ENCODE measurements around the gene KCNQ1. TPM values are rescaled to one million over a fixed set of nuclear protein-coding genes. Genes with fewer than 3 reads are reported as not detected.

Gene KCNQ1
- total and polyA plus RNA-seq, 2 experiments from 2014 or later = not detected

DNA sequence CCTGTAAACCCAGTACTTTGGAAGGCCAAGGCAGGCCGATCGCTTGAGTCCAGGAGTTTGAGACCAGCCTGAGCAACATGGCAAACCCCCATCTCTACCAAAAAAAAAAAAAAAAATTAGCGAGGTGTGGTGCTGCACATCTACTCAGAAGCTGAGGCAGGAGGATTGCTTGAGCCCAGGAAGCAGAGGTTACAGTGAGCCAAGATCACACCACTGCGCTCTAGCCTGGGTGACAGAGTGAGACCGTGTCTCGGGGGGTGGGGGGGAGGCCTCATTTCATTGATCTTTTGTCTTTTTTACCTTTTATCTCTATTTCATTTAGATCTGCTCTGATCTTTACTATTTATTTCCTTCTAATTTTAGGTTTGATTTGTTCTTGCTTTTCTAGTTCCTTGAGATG lies 203.1 kb downstream of the KCNQ1 start:
- in situ Hi-C loops (cut with MboI) = no loop called here
- H3K36me3 ChIP-seq (ENCODE audit: low read depth) = no peaks in the 10 kb centered on the region
- H2AFZ ChIP-seq = no peak overlapping the region
- no peaks in the 10 kb centered on the region for H3K4me1 ChIP-seq (ENCODE audit: insufficient read depth)
- H3K4me3 ChIP-seq = no peak overlapping the region
- no peaks in the 10 kb centered on the region for H3K27me3 ChIP-seq (replicated peaks; ENCODE audit: insufficient read depth)
- no peak overlapping the region for H3K4me2 ChIP-seq (ENCODE audit: unreplicated experiment)
- no peak for DNase-seq
- peaks cover 70% of the 10 kb centered on the region for H3F3A ChIP-seq (ENCODE audit: insufficient read depth)
- H3K9ac ChIP-seq = no peak overlapping the region
- WGBS, 2 experiments (ENCODE audit: low coverage in 1 of 2, low lambda C conversion rate in 2 of 2, missing lambda C conversion rate in 2 of 2) = 75 to 85% methylated on average over 6 of the region's 6 CpGs
- no peaks in the 10 kb centered on the region for H3K9me2 ChIP-seq (ENCODE audit: insufficient read depth)
- no peak for TF ChIP-seq EZH2phosphoT487 (IDR thresholded peaks at IDR 0.05; ENCODE audit: insufficient read depth, low read depth)
- no peak for TF ChIP-seq EZH2 (IDR thresholded peaks at IDR 0.05; ENCODE audit: insufficient read depth, poor library complexity, severe bottlenecking)
- H3K79me2 ChIP-seq (ENCODE audit: insufficient read depth) = no peaks in the 10 kb centered on the region
- H3K27ac ChIP-seq = no peak overlapping the region
- peaks cover 13% of the 10 kb centered on the region for H3K9me3 ChIP-seq (ENCODE audit: low read depth)
- no peaks in the 10 kb centered on the region for H4K20me1 ChIP-seq (ENCODE audit: insufficient read depth)

DNA sequence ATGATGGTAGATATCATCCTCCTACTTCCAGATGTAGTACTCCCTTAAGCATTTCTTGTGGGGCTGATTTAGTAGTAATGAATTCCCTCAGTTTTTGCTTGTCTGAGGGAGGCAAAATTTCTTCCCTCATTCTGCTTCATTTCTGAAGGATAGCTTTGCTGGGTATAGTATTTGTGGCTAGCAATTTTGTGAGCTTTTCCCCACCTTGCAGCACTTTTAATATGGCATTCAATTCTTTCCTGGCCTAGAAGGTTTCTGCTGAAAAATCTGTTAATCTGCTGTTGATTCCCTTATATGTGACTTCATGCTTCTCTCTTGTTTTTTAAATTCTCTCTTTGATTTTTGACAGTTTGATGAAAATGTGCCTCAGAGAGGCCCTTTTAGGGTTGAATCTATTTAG lies 204.6 kb downstream of the KCNQ1 start:
- Histone ChIP-seq H3K79me2 (ENCODE audit: insufficient read depth) (no peaks in the 10 kb centered on the region), H3K27ac (no peak overlapping the region), H3K27me3 (replicated peaks; ENCODE audit: insufficient read depth) (no peaks in the 10 kb centered on the region), H3K36me3 (ENCODE audit: low read depth) (no peaks in the 10 kb centered on the region), H3K9ac (no peak overlapping the region), H3K4me3 (no peak overlapping the region), H4K20me1 (ENCODE audit: insufficient read depth) (no peaks in the 10 kb centered on the region), H3K9me3 (ENCODE audit: low read depth) (peaks cover 4% of the 10 kb centered on the region), H3K4me2 (ENCODE audit: unreplicated experiment) (no peak overlapping the region), H3F3A (ENCODE audit: insufficient read depth) (peaks cover 61% of the 10 kb centered on the region), H3K9me2 (ENCODE audit: insufficient read depth) (no peaks in the 10 kb centered on the region), H3K4me1 (ENCODE audit: insufficient read depth) (no peaks in the 10 kb centered on the region), H2AFZ (no peak overlapping the region)
- TF ChIP-seq EZH2phosphoT487 (IDR thresholded peaks at IDR 0.05; ENCODE audit: insufficient read depth, low read depth) (no peak), EZH2 (IDR thresholded peaks at IDR 0.05; ENCODE audit: insufficient read depth, poor library complexity, severe bottlenecking) (no peak)
- DNase-seq = no peak
- in situ Hi-C loops (cut with MboI) = no loop called here

DNA sequence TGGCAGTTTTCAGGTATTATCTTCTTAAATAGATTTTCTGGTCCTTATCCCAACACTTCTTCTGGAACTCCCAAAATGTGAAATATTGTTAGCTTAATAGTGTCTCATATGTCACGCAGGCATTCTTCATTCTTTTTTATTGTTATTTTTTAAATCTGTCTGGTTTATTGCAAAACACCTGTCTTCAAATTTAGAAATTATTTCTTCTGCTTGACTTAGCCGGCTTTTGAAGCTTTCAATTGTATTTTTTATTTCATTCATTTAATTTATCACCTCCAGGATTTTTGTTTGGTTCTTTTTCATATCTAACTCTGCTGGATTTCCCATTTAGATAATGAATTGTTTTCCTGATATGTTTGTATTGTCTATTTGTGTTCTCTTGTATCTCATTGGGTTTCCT lies 205.0 kb downstream of the KCNQ1 start:
- in situ Hi-C loops (cut with MboI) = no loop called here
- H3K9me3 ChIP-seq (ENCODE audit: low read depth) = peaks cover 4% of the 10 kb centered on the region
- H3K27me3 ChIP-seq (replicated peaks; ENCODE audit: insufficient read depth) = no peaks in the 10 kb centered on the region
- no peak overlapping the region for H3K4me2 ChIP-seq (ENCODE audit: unreplicated experiment)
- 51 to 59% methylated on average over 2 of the region's 2 CpGs for WGBS, 2 experiments (ENCODE audit: low coverage in 1 of 2, low lambda C conversion rate in 2 of 2, missing lambda C conversion rate in 2 of 2)
- no peak overlapping the region for H3K27ac ChIP-seq
- H3F3A ChIP-seq (ENCODE audit: insufficient read depth) = peaks cover 61% of the 10 kb centered on the region
- no peaks in the 10 kb centered on the region for H4K20me1 ChIP-seq (ENCODE audit: insufficient read depth)
- no peaks in the 10 kb centered on the region for H3K9me2 ChIP-seq (ENCODE audit: insufficient read depth)
- TF ChIP-seq EZH2 (IDR thresholded peaks at IDR 0.05; ENCODE audit: insufficient read depth, poor library complexity, severe bottlenecking) (no peak), EZH2phosphoT487 (IDR thresholded peaks at IDR 0.05; ENCODE audit: insufficient read depth, low read depth) (no peak)
- no peak overlapping the region for H3K9ac ChIP-seq
- no peaks in the 10 kb centered on the region for H3K79me2 ChIP-seq (ENCODE audit: insufficient read depth)
- DNase-seq = no peak
- H3K4me3 ChIP-seq = no peak overlapping the region
- H2AFZ ChIP-seq = no peak overlapping the region
- no peaks in the 10 kb centered on the region for H3K4me1 ChIP-seq (ENCODE audit: insufficient read depth)
- H3K36me3 ChIP-seq (ENCODE audit: low read depth) = no peaks in the 10 kb centered on the region

DNA sequence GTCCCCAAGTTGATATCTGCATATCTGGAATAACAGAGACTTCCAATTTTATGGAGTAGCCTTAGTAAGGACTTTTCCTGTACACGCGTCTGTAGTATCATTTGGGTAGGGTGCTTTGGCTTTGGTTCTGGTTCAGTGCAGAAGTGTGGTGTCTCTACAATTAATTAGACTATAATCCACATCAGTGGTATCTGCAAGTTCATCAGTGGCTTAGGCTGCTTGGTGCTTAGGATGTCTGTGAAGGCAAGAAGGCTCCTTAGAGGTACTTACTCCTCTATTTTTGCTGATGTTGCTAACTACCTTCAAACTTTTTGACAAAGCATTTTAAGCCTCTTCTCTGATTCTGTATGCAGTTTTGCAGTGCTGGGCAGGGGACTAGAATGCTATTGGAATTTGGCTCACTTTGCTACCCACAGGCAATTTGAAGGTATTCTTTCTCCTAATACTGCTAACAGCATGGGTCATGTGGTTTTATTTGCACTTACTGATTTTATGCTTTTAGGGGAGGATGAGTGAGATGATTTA lies 205.6 kb downstream of the KCNQ1 start:
- no peak for DNase-seq
- Histone ChIP-seq H3K36me3 (ENCODE audit: low read depth) (no peaks in the 10 kb centered on the region), H3K27ac (no peak overlapping the region), H3K27me3 (replicated peaks; ENCODE audit: insufficient read depth) (no peaks in the 10 kb centered on the region), H3K4me1 (ENCODE audit: insufficient read depth) (no peaks in the 10 kb centered on the region), H4K20me1 (ENCODE audit: insufficient read depth) (no peaks in the 10 kb centered on the region), H3K4me2 (ENCODE audit: unreplicated experiment) (no peak overlapping the region), H3F3A (ENCODE audit: insufficient read depth) (peaks cover 61% of the 10 kb centered on the region), H3K9me3 (ENCODE audit: low read depth) (peaks cover 4% of the 10 kb centered on the region), H3K9ac (no peak overlapping the region), H3K4me3 (no peak overlapping the region), H3K9me2 (ENCODE audit: insufficient read depth) (no peaks in the 10 kb centered on the region), H2AFZ (no peak overlapping the region), H3K79me2 (ENCODE audit: insufficient read depth) (no peaks in the 10 kb centered on the region)
- TF ChIP-seq EZH2 (IDR thresholded peaks at IDR 0.05; ENCODE audit: insufficient read depth, poor library complexity, severe bottlenecking) (no peak), EZH2phosphoT487 (IDR thresholded peaks at IDR 0.05; ENCODE audit: insufficient read depth, low read depth) (no peak)
- in situ Hi-C loops (cut with MboI) = no loop called here
- 97 to 98% methylated on average over 2 of the region's 2 CpGs for WGBS, 2 experiments (ENCODE audit: low coverage in 1 of 2, low lambda C conversion rate in 2 of 2, missing lambda C conversion rate in 2 of 2)

DNA sequence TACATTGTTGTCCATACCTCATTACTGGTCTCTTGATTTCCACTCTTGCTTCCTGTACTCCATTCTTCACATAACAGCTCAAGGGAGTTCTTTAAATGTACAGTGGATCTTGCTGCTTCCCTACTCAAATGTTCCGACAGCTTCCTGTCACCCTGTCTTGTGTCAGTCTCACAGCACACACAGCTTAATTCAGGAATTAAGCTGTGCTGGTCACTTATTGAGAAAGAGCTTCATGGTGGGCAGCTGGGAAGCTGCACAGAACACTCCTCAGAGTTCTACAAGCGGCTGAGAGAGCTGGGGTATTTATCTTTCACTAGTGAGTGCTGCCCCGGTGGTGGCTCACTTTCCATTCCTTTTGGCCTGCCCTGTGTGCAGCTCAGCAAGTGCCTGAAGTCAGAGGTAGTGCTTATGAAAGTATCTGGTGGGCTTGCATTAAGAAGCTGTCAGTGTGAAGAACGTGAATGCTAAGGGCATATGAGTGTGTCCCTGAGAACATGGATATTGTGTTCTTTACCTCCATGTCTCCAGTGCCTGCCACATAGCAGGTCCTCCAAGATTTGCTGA lies 206.3 kb downstream of the KCNQ1 start:
- H3K4me1 ChIP-seq (ENCODE audit: insufficient read depth) = no peaks in the 10 kb centered on the region
- H3K9me3 ChIP-seq (ENCODE audit: low read depth) = peaks cover 4% of the 10 kb centered on the region
- DNase-seq = no peak
- H3K9ac ChIP-seq = no peak overlapping the region
- H2AFZ ChIP-seq = no peak overlapping the region
- H3K9me2 ChIP-seq (ENCODE audit: insufficient read depth) = no peaks in the 10 kb centered on the region
- peaks cover 63% of the 10 kb centered on the region for H3F3A ChIP-seq (ENCODE audit: insufficient read depth)
- H3K79me2 ChIP-seq (ENCODE audit: insufficient read depth) = no peaks in the 10 kb centered on the region
- no peaks in the 10 kb centered on the region for H3K27me3 ChIP-seq (replicated peaks; ENCODE audit: insufficient read depth)
- no peak overlapping the region for H3K4me3 ChIP-seq
- no peak overlapping the region for H3K27ac ChIP-seq
- no peaks in the 10 kb centered on the region for H3K36me3 ChIP-seq (ENCODE audit: low read depth)
- in situ Hi-C loops (cut with MboI) = no loop called here
- 60 to 71% methylated on average over 4 of the region's 4 CpGs for WGBS, 2 experiments (ENCODE audit: low coverage in 1 of 2, low lambda C conversion rate in 2 of 2, missing lambda C conversion rate in 2 of 2)
- H4K20me1 ChIP-seq (ENCODE audit: insufficient read depth) = no peaks in the 10 kb centered on the region
- H3K4me2 ChIP-seq (ENCODE audit: unreplicated experiment) = no peak overlapping the region
- no peak for TF ChIP-seq EZH2 (IDR thresholded peaks at IDR 0.05; ENCODE audit: insufficient read depth, poor library complexity, severe bottlenecking)
- TF ChIP-seq EZH2phosphoT487 (IDR thresholded peaks at IDR 0.05; ENCODE audit: insufficient read depth, low read depth) = no peak
